ACC112 (cell line): Measurements from ENCODE around the gene CDH4.

Source experiments
- H2AFZ ChIP-seq: fragments of 200-600 bp; sonication (generic); one replicate; pipeline ENCODE4 v1.6.0; 2017; ENCODE audit warnings: antibody characterized with exemption, low read length; ENCODE audit not compliant: unreplicated experiment
- H3K27ac ChIP-seq: fragments of 200-600 bp; sonication (generic); 2 replicates; pipeline ENCODE4 v1.5.1; 2014; ENCODE audit warnings: low read depth, mild to moderate bottlenecking, antibody characterized with exemption, low read length, moderate library complexity
- H3K27me3 ChIP-seq: fragments of 200-600 bp; sonication (generic); 2 replicates; pipeline ENCODE4 v1.6.1; 2014; ENCODE audit warnings: mild to moderate bottlenecking, antibody characterized with exemption, low read length, moderate library complexity, mixed read lengths; ENCODE audit not compliant: insufficient read depth
- H3K36me3 ChIP-seq: fragments of 200-600 bp; sonication (generic); 2 replicates; pipeline ENCODE4 v1.6.1; 2016; ENCODE audit warnings: mild to moderate bottlenecking, antibody characterized with exemption, low read length, moderate library complexity, mixed read lengths; ENCODE audit not compliant: insufficient read depth
- H3K4me1 ChIP-seq: fragments of 200-600 bp; sonication (generic); one replicate; pipeline ENCODE4 v1.6.1; 2016; ENCODE audit warnings: low read length, mixed read lengths; ENCODE audit not compliant: insufficient read depth, unreplicated experiment, control insufficient read depth
- H3K4me3 ChIP-seq: fragments of 200-600 bp; sonication (generic); 2 replicates; pipeline ENCODE4 v1.5.1; 2014; ENCODE audit warnings: mild to moderate bottlenecking, low read depth, low read length
- H3K79me2 ChIP-seq: fragments of 200-600 bp; sonication (generic); one replicate; pipeline ENCODE4 v1.6.0; 2016; ENCODE audit warnings: low read length; ENCODE audit not compliant: control insufficient read depth, unreplicated experiment, insufficient read depth

The CDH4 gene

GRCh38 chr20:61763740-61764400, 511.8 kb downstream of the CDH4 start:
- H3K4me1 ChIP-seq, result no peaks in the 10 kb centered on the region
- no peaks in the 10 kb centered on the region for H3K79me2 ChIP-seq
- H3K27me3 ChIP-seq, result no peaks in the 10 kb centered on the region
- no peak overlapping the region for H2AFZ ChIP-seq
- no peak overlapping the region for H3K27ac ChIP-seq
- no peaks in the 10 kb centered on the region for H3K36me3 ChIP-seq
- no peak overlapping the region for H3K4me3 ChIP-seq

GRCh38 chr20:61764471-61765025, 512.5 kb downstream of the CDH4 start:
- Histone ChIP-seq H3K27me3 (no peaks in the 10 kb centered on the region), H3K4me1 (no peaks in the 10 kb centered on the region), H3K79me2 (no peaks in the 10 kb centered on the region), H2AFZ (no peak overlapping the region), H3K36me3 (no peaks in the 10 kb centered on the region), H3K27ac (no peak overlapping the region), H3K4me3 (no peak overlapping the region)

GRCh38 chr20:61765081-61765870, 513.2 kb downstream of the CDH4 start:
- no peaks in the 10 kb centered on the region for H3K79me2 ChIP-seq
- H3K27me3 ChIP-seq, result no peaks in the 10 kb centered on the region
- H3K4me3 ChIP-seq, result no peak overlapping the region
- no peaks in the 10 kb centered on the region for H3K4me1 ChIP-seq
- H2AFZ ChIP-seq, result no peak overlapping the region
- H3K27ac ChIP-seq, result no peak overlapping the region
- H3K36me3 ChIP-seq, result no peaks in the 10 kb centered on the region

GRCh38 chr20:61765871-61766654, 514.0 kb downstream of the CDH4 start:
- Histone ChIP-seq H3K27ac (no peak overlapping the region), H3K4me1 (no peaks in the 10 kb centered on the region), H3K4me3 (no peak overlapping the region), H2AFZ (no peak overlapping the region), H3K27me3 (no peaks in the 10 kb centered on the region), H3K79me2 (no peaks in the 10 kb centered on the region), H3K36me3 (no peaks in the 10 kb centered on the region)

- Histone ChIP-seq H3K4me3 (no peak overlapping the region), H3K27me3 (no peaks in the 10 kb centered on the region)
Measured at GRCh38 chr20:61766921-61767610, 515.0 kb downstream of the CDH4 start.

GRCh38 chr20:61767761-61768494, 515.9 kb downstream of the CDH4 start:
- Histone ChIP-seq H3K4me1 (no peaks in the 10 kb centered on the region), H2AFZ (no peak overlapping the region)

More at GRCh38 chr20:61766921-61767610, 515.0 kb downstream of the CDH4 start:
- no peaks in the 10 kb centered on the region for H3K4me1 ChIP-seq
- no peak overlapping the region for H3K27ac ChIP-seq
- H3K79me2 ChIP-seq, result no peaks in the 10 kb centered on the region
- H3K36me3 ChIP-seq, result no peaks in the 10 kb centered on the region
- H2AFZ ChIP-seq, result no peak overlapping the region

GRCh38 chr20:61768571-61769285, 516.7 kb downstream of the CDH4 start:
- H3K27me3 ChIP-seq, result no peaks in the 10 kb centered on the region
- no peaks in the 10 kb centered on the region for H3K79me2 ChIP-seq
- H3K4me1 ChIP-seq, result no peaks in the 10 kb centered on the region
- H3K27ac ChIP-seq, result no peak overlapping the region
- no peaks in the 10 kb centered on the region for H3K36me3 ChIP-seq
- H3K4me3 ChIP-seq, result no peak overlapping the region
- H2AFZ ChIP-seq, result no peak overlapping the region

More at GRCh38 chr20:61767761-61768494, 515.9 kb downstream of the CDH4 start:
- H3K27me3 ChIP-seq, result no peaks in the 10 kb centered on the region
- no peak overlapping the region for H3K27ac ChIP-seq
- no peak overlapping the region for H3K4me3 ChIP-seq
- H3K79me2 ChIP-seq, result no peaks in the 10 kb centered on the region
- no peaks in the 10 kb centered on the region for H3K36me3 ChIP-seq

- Histone ChIP-seq H3K36me3 (no peaks in the 10 kb centered on the region), H3K4me1 (no peaks in the 10 kb centered on the region), H2AFZ (no peak overlapping the region), H3K27ac (no peak overlapping the region), H3K27me3 (no peaks in the 10 kb centered on the region), H3K79me2 (no peaks in the 10 kb centered on the region), H3K4me3 (no peak overlapping the region)
Measured at GRCh38 chr20:61769286-61769832, 517.3 kb downstream of the CDH4 start.

GRCh38 chr20:61770113-61770585, 518.1 kb downstream of the CDH4 start:
- Histone ChIP-seq H3K27ac (no peak overlapping the region), H3K36me3 (no peaks in the 10 kb centered on the region), H3K4me3 (no peak overlapping the region), H2AFZ (no peak overlapping the region), H3K27me3 (no peaks in the 10 kb centered on the region), H3K4me1 (no peaks in the 10 kb centered on the region), H3K79me2 (no peaks in the 10 kb centered on the region)
